Measurements from ENCODE around the gene CRACR2B. TPM values are rescaled to one million over a fixed set of nuclear protein-coding genes. Genes with fewer than 3 reads are reported as not detected.
A peak's percentile ranks its signal among the peaks of the same experiment; 100 is the strongest.

CRACR2B gene
- total and polyA plus RNA-seq, 2 of the 13 experiments (the other 11 are each of a cell fraction or from before 2014, with no cell fraction given): 14.9 to 21.0 TPM

- no peak for TF ChIP-seq SIN3B (IDR thresholded peaks at IDR 0.05; ENCODE audit: low read length)
- TF ChIP-seq MED8 (CRISPR knock-in tag; IDR thresholded peaks at IDR 0.05; ENCODE audit: insufficient replicate concordance): no peak
- TF ChIP-seq ZNF10 (CRISPR knock-in tag; IDR thresholded peaks at IDR 0.05; ENCODE audit: borderline replicate concordance, low read depth): no peak
- TF ChIP-seq NFE2L2 (IDR thresholded peaks at IDR 0.05; ENCODE audit: low read length): no peak
- peak; percentile 93 for TF ChIP-seq ZNF574 (CRISPR knock-in tag; IDR thresholded peaks at IDR 0.05)
- no peak; the same call in 1 of the 2 replicates for TF ChIP-seq DR1 (CRISPR knock-in tag; IDR thresholded peaks at IDR 0.05)
- TF ChIP-seq JDP2 (CRISPR knock-in tag; IDR thresholded peaks at IDR 0.05; ENCODE audit: borderline replicate concordance): no peak
- TF ChIP-seq MLXIP (CRISPR knock-in tag; IDR thresholded peaks at IDR 0.05; ENCODE audit: borderline replicate concordance): no peak
- TF ChIP-seq PTBP1 (IDR thresholded peaks at IDR 0.05; ENCODE audit: low read depth, low read length, poor library complexity, severe bottlenecking): no peak
- 0 out of 2 replicates have a peak, but pooled peaks have one; percentile 56 for TF ChIP-seq ZNF616 (CRISPR knock-in tag; IDR thresholded peaks at IDR 0.05; ENCODE audit: low read depth)
- peak; percentile 76 for TF ChIP-seq GATAD1 (CRISPR knock-in tag; IDR thresholded peaks at IDR 0.05)
- TF ChIP-seq ZNF512B (CRISPR knock-in tag; IDR thresholded peaks at IDR 0.05; ENCODE audit: borderline replicate concordance): 0 out of 2 replicates have a peak, but pooled peaks have one; percentile 77
- 0 out of 2 replicates have a peak, but pooled peaks have one; percentile 68 for TF ChIP-seq ZNF564 (CRISPR knock-in tag; IDR thresholded peaks at IDR 0.05)
- no peak for TF ChIP-seq ISX (CRISPR knock-in tag; conservative IDR thresholded peaks at IDR 0.05)
- no peak; the same call in 1 of the 2 replicates for TF ChIP-seq RNF2 (conservative IDR thresholded peaks at IDR 0.05; ENCODE audit: low read depth)
- no peak for TF ChIP-seq ZNF557 (CRISPR knock-in tag; IDR thresholded peaks at IDR 0.05)
- no peak for TF ChIP-seq CCAR2 (optimal IDR thresholded peaks at IDR 0.05; ENCODE audit: low read depth, low read length)
- TF ChIP-seq ZNF773 (CRISPR knock-in tag; IDR thresholded peaks at IDR 0.05; ENCODE audit: borderline replicate concordance): no peak
- peak; percentile 60; the same call in 1 of the 2 replicates for TF ChIP-seq ZNF777 (CRISPR knock-in tag; IDR thresholded peaks at IDR 0.05)
- TF ChIP-seq HOXA9 (CRISPR knock-in tag; IDR thresholded peaks at IDR 0.05; ENCODE audit: borderline replicate concordance): 0 out of 2 replicates have a peak, but pooled peaks have one; percentile 37
- TF ChIP-seq MIER2 (CRISPR knock-in tag; IDR thresholded peaks at IDR 0.05): peak; percentile 77; the same call in 1 of the 2 replicates
Observed at GRCh38 chr11:838441-839279, 10.9 kb downstream of the CRACR2B start (continued).

Measured in HepG2 (cell line).